Immature natural killer cell (primary cell): ENCODE results near the gene ZKSCAN8. TPM values are rescaled to one million over a fixed set of nuclear protein-coding genes. Genes with fewer than 3 reads are reported as not detected.

ENCODE experiments used
- DNase-seq, 3 donors: peaks; one replicate each; pipeline ENCODE4 v3.0.0; 2022; ENCODE audit warnings: mixed read lengths in 1 of 3
- H3K27ac Mint-ChIP-seq, 6 donors: one replicate each; pipeline ENCODE4 v1.8.0; 2020; ENCODE audit warnings: mixed read lengths in 6 of 6, mild to moderate bottlenecking in 5 of 6, inconsistent platforms in 4 of 6, moderate library complexity in 3 of 6
- H3K27me3 Mint-ChIP-seq, 3 donors: one replicate each; pipeline ENCODE4 v1.8.0; 2020 to 2021; ENCODE audit warnings: low read depth in 3 of 3, mild to moderate bottlenecking in 3 of 3, mixed read lengths in 3 of 3, moderate library complexity in 3 of 3, inconsistent platforms in 1 of 3
- H3K36me3 Mint-ChIP-seq, 3 donors: one replicate each; pipeline ENCODE4 v1.8.0; 2020; ENCODE audit warnings: mixed read lengths in 3 of 3, inconsistent platforms in 2 of 3, mild to moderate bottlenecking in 2 of 3
- H3K4me1 Mint-ChIP-seq, 2 donors: one replicate each; pipeline ENCODE4 v1.8.0; 2020; ENCODE audit warnings: inconsistent platforms in 2 of 2, mild to moderate bottlenecking in 2 of 2, mixed read lengths in 2 of 2, moderate library complexity in 1 of 2
- H3K4me3 Mint-ChIP-seq, 5 donors: one replicate each; pipeline ENCODE4 v1.8.0; 2020; ENCODE audit warnings: mild to moderate bottlenecking in 5 of 5, mixed read lengths in 5 of 5, inconsistent platforms in 3 of 5, moderate library complexity in 3 of 5
- H3K9me3 Mint-ChIP-seq, 6 donors: one replicate each; pipeline ENCODE4 v1.8.0; 2020; ENCODE audit warnings: mild to moderate bottlenecking in 6 of 6, mixed read lengths in 6 of 6, inconsistent platforms in 4 of 6, moderate library complexity in 3 of 6
- polyA plus RNA-seq, 3 donors: library from polyadenylated mRNA; unstranded; fragments of 300-500 nt; fragmentation: Illumina TruSeq; gene quantifications; one replicate each; pipeline ENCODE4 v1.2.3, GENCODE V29; 2021

Gene ZKSCAN8
- polyA plus RNA-seq, 3 donors from 2014 or later = 0.22 to 1.8 (median 0.44) TPM

DNA sequence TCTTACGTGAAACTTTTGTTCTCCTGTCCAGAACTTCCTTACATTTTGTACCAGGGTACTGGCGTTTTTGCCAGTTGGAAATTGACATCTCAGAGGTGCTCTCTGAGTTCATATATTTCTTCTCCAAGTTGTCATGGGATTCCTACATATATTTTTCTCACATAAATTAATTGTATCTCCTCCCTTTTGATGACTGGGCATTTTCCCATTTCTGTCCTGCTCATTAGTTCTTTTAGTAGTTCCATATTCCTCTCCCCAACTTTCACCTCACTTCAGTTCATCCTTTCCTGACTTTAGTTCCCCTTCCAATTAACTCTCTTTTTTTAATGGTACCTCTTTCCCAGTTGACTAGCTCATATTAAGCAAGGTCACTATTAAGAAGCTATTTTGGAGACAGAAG is 10.8 kb downstream of the ZKSCAN8 start:
- no peak for DNase-seq
- Mint-ChIP-seq H3K27ac (no peak overlapping the region), H3K9me3 (no peaks in the 10 kb centered on the region), H3K4me3 (no peak overlapping the region), H3K4me1 (peaks cover 2 to 15% of the 10 kb centered on the region in 2 donors), H3K36me3 (peaks cover 55 to 81% (median 76%) of the 10 kb centered on the region in 3 donors), H3K27me3 (peaks cover 0 to 2% (median 0%) of the 10 kb centered on the region in 3 donors)

DNA sequence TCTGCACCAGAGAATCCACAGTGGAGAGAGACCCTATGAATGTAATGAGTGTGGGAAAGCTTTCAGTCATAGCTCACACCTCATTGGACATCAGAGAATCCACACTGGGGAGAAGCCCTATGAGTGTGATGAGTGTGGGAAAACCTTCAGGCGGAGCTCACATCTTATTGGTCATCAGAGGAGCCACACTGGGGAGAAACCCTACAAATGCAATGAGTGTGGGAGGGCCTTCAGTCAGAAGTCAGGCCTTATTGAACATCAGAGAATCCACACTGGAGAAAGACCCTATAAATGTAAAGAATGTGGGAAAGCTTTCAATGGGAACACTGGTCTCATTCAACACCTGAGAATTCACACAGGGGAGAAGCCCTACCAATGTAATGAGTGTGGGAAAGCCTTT is 11.9 kb downstream of the ZKSCAN8 start:
- no peak overlapping the region for H3K4me3 Mint-ChIP-seq
- H3K4me1 Mint-ChIP-seq = peaks cover 0 to 5% of the 10 kb centered on the region in 2 donors
- DNase-seq = no peak
- H3K9me3 Mint-ChIP-seq = no peaks in the 10 kb centered on the region
- H3K27ac Mint-ChIP-seq = no peak overlapping the region
- no peaks in the 10 kb centered on the region for H3K27me3 Mint-ChIP-seq
- H3K36me3 Mint-ChIP-seq = peaks cover 61 to 81% (median 77%) of the 10 kb centered on the region in 3 donors

DNA sequence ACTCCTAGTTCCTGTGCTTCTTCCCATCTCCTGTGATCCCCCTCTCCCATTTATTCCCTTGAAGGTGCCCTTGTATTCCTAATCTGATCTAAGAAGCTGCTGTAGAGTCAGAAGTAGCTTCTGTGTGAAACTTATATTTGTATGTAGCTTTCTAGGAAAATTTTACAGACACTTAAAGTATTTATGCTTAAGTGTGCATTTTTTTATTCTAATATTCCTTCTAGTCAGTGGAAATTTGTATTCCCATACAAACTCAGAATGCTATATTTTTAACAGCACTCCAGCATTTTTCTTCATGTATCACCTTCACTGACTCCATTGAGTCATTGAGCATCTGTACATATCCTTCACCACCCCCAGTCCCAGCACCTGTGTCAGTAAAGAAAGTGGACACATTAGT is 12.7 kb downstream of the ZKSCAN8 start:
- H3K27me3 Mint-ChIP-seq = no peaks in the 10 kb centered on the region
- H3K36me3 Mint-ChIP-seq = peaks cover 64 to 83% (median 75%) of the 10 kb centered on the region in 3 donors
- peaks cover 0 to 1% of the 10 kb centered on the region in 2 donors for H3K4me1 Mint-ChIP-seq
- DNase-seq = no peak
- no peak overlapping the region for H3K4me3 Mint-ChIP-seq
- no peak overlapping the region for H3K27ac Mint-ChIP-seq
- peaks cover 0 to 1% (median 0%) of the 10 kb centered on the region in 6 donors for H3K9me3 Mint-ChIP-seq

DNA sequence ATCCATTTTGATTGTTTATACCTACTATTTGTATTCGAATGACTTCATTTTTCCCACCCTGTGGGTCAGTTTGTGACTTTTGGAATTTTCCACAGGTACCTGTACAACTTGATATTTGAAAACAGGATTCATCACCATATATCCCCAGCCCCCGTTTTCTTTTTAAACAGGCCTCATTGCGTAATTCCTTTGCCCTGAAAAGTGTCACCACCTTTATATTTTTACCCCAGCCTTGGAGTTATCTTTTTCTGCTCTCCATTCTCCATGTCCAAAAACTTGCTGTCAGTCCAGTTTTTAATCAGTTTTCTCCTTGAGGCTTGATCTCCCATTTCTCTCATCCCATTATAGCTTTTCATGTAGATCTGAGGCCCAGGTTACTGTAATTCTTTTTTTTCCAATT is 16.6 kb downstream of the ZKSCAN8 start:
- H3K36me3 Mint-ChIP-seq = peaks cover 42 to 63% (median 52%) of the 10 kb centered on the region in 3 donors
- peaks cover 15 to 19% of the 10 kb centered on the region in 2 donors for H3K4me1 Mint-ChIP-seq
- no peak for DNase-seq
- H3K9me3 Mint-ChIP-seq = peaks cover 0 to 4% (median 0%) of the 10 kb centered on the region in 6 donors
- no peaks in the 10 kb centered on the region for H3K27me3 Mint-ChIP-seq
- no peak overlapping the region for H3K4me3 Mint-ChIP-seq
- H3K27ac Mint-ChIP-seq = no peak overlapping the region

DNA sequence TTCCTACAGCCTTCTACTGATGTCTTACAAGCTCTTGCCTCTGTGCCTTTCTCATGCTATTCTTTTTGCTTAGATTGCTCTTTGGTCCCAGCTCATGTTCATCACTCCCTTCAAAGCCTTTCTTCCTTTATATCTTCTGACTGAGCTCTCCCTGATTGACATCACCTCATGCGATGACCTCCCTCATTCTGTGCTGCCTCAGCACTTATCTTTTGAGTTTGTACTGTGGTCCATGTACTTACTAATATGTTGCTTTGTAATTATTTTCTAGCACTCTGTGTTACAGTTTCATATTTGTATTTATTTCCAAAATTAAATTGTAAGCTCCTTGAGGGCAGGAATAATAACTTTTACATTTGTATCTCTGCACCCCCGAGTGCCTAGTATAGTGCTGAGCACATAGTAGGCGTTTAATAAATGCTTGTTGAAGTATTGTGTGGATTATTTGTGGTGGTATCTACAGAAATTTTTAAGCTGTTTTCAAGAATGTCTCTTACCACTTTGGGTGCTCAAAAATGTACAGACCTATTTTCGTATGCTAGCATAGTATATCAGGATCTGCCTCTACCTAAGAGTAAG is 17.4 kb downstream of the ZKSCAN8 start:
- peaks cover 15 to 19% of the 10 kb centered on the region in 2 donors for H3K4me1 Mint-ChIP-seq

DNA sequence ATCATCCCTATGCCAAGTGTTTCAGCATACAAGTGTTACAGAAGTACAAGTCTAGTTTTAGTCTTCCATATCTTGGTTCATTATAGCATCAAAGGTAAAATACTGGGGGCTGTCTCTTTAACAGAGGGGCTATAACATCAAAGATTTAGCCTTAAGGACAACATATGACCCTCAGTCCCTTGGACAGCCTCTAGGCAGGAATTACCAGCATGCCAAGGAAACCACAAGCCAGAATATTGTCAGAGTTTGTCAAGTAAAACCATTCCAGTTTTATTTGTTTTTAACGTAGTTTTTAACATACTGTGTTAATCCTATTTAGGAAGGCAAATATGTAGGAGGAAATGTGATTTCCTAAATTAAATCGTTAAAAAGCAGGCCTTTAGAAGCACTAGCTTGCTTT is 18.6 kb downstream of the ZKSCAN8 start:
- DNase-seq = no peak
- Mint-ChIP-seq H3K27me3 (no peaks in the 10 kb centered on the region), H3K36me3 (peaks cover 30 to 46% (median 40%) of the 10 kb centered on the region in 3 donors), H3K27ac (peak overlapping the region in 1 of 6 donors; percentile 37), H3K9me3 (peaks cover 0 to 4% (median 0%) of the 10 kb centered on the region in 6 donors), H3K4me3 (peak overlapping the region in 2 of 5 donors; percentile 3 to 15), H3K4me1 (peaks cover 15 to 19% of the 10 kb centered on the region in 2 donors)

More for the DNA sequence above, 17.4 kb downstream of the ZKSCAN8 start:
- no peak overlapping the region for H3K27ac Mint-ChIP-seq
- no peak for DNase-seq
- peaks cover 0 to 4% (median 0%) of the 10 kb centered on the region in 6 donors for H3K9me3 Mint-ChIP-seq
- H3K4me3 Mint-ChIP-seq = no peak overlapping the region
- no peaks in the 10 kb centered on the region for H3K27me3 Mint-ChIP-seq
- peaks cover 37 to 55% (median 45%) of the 10 kb centered on the region in 3 donors for H3K36me3 Mint-ChIP-seq

DNA sequence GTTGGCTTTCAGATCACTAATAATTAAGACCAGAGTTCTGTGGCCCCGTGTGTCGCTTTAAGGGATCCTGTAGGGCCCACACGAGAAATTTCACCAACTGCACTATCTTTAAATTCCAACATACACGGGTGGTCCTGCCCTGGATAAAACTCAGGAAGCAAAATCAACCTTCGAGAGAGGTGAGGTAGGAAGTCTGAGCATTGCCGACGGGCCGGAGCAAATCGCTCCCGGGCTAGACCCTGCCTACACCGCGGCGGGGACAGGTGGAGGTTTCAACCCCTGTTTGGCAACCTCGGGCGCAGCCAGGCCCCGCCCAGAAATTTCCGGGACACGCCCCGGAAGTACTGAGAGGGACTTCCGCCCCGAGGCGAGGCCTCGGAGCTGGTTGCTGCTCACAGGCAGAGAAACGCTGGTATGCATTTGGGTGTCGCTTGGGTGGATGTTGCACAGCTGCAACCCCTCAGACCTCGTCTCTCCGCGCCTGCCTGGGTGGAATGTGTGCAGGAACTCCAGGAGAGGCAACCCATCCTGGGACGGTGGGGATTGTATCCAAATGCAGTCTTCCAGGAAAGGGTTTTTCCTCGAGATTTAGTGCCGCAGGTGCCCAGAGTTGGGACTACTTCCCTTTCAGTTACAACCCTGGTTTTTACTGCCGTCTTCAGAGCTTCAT is 19.9 kb downstream of the ZKSCAN8 start:
- peaks cover 0 to 4% (median 0%) of the 10 kb centered on the region in 6 donors for H3K9me3 Mint-ChIP-seq
- peaks cover 23 to 41% (median 33%) of the 10 kb centered on the region in 3 donors for H3K36me3 Mint-ChIP-seq
- H3K27me3 Mint-ChIP-seq = no peaks in the 10 kb centered on the region
- peak overlapping the region in 5 of 6 donors; percentile 25 to 55 (median 43) for H3K27ac Mint-ChIP-seq
- peak; percentile 66 to 81 (median 79) for DNase-seq
- peak overlapping the region; percentile 76 to 88 (median 82) for H3K4me3 Mint-ChIP-seq
- peaks cover 15 to 19% of the 10 kb centered on the region in 2 donors for H3K4me1 Mint-ChIP-seq

DNA sequence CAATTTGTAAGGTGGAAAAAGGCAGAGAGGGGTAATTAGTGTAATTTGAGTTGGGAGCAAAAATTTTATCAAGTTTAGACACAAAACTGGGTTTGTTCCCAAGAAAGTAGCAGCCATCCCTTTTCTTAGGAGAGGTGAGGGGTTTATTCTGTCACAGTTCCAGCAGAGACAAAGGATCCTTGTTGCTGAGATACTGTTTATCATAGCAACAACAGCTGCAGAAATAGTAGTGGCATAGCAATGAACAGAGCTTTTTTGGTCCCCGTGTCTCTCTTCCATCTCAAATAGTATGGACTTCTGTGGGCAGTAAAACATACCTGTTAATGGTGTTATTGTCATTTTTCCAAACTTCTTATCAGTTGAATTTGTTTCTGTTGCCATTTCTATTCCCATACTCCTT is 23.9 kb downstream of the ZKSCAN8 start:
- Mint-ChIP-seq H3K9me3 (peaks cover 0 to 4% (median 0%) of the 10 kb centered on the region in 6 donors), H3K4me1 (peaks cover 15 to 19% of the 10 kb centered on the region in 2 donors), H3K27me3 (peaks cover 0 to 2% (median 0%) of the 10 kb centered on the region in 3 donors), H3K4me3 (no peak overlapping the region), H3K27ac (no peak overlapping the region), H3K36me3 (peaks cover 8 to 25% (median 9%) of the 10 kb centered on the region in 3 donors)
- DNase-seq = no peak

DNA sequence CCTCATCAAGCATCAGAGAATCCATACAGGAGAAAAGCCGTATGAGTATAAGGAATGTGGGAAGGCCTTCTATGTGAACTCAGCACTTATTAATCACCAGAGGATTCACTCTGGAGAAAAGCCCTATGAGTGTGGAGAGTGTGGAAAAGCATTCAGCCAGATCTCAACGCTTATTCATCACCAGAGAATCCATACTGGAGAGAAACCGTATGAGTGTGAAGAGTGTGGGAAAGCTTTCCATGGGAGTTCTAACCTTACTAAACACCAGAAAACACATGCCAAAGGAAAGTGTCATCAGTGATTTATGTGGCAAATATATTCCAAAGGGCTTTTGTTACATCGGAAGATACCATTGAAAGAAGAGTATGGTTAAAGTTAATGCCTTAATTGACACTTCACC is 25.4 kb downstream of the ZKSCAN8 start:
- H3K4me3 Mint-ChIP-seq = no peak overlapping the region
- DNase-seq = no peak
- no peak overlapping the region for H3K27ac Mint-ChIP-seq
- peaks cover 8 to 31% (median 9%) of the 10 kb centered on the region in 3 donors for H3K36me3 Mint-ChIP-seq
- H3K9me3 Mint-ChIP-seq = no peaks in the 10 kb centered on the region
- H3K27me3 Mint-ChIP-seq = peaks cover 0 to 4% (median 4%) of the 10 kb centered on the region in 3 donors
- H3K4me1 Mint-ChIP-seq = peaks cover 4 to 6% of the 10 kb centered on the region in 2 donors

DNA sequence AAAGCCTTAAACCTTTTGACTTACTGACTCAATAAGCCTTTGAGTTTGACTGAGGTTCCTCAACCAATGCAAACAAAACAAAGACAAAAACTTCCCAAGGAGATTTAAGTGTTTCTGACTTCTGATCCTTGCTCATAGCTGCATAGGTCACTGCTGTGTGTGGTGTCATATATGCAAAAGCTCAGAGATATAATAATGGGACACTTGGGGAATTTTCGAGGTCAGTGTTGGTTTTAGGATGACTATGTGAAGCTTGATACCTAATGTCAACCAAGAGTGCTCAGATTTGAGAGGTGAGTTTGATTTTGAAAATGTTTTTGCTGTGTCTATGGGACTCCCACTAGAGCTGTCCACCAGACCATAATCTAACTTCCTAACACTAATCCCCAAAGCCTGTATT is 26.2 kb downstream of the ZKSCAN8 start:
- Mint-ChIP-seq H3K4me1 (no peaks in the 10 kb centered on the region), H3K36me3 (peaks cover 4 to 28% (median 8%) of the 10 kb centered on the region in 3 donors), H3K27ac (no peak overlapping the region), H3K9me3 (no peaks in the 10 kb centered on the region), H3K4me3 (no peak overlapping the region), H3K27me3 (peaks cover 0 to 5% (median 4%) of the 10 kb centered on the region in 3 donors)
- no peak for DNase-seq

DNA sequence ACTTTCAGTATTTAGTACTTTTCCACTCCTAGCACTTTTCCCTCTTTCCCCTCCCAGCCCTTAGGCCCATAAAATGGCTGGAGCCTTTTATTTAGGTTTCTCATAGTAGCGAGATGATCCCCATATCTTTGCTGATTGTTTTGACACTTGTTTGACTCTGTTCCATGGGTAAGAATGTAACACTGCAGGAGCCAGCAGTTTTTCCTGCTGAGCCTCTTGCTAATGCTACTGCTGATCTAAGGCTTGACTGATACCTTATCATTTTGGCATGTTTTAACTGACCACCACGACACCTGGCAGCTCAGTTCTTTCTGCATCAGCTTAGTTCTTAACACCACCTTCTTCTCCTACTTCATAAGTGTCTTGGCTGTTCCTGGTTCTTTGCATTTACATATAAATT is 29.6 kb downstream of the ZKSCAN8 start:
- Mint-ChIP-seq H3K36me3 (peaks cover 0 to 24% (median 3%) of the 10 kb centered on the region in 3 donors), H3K27me3 (peaks cover 6 to 12% (median 7%) of the 10 kb centered on the region in 3 donors), H3K9me3 (no peaks in the 10 kb centered on the region), H3K27ac (no peak overlapping the region), H3K4me1 (no peaks in the 10 kb centered on the region), H3K4me3 (no peak overlapping the region)
- DNase-seq = no peak

DNA sequence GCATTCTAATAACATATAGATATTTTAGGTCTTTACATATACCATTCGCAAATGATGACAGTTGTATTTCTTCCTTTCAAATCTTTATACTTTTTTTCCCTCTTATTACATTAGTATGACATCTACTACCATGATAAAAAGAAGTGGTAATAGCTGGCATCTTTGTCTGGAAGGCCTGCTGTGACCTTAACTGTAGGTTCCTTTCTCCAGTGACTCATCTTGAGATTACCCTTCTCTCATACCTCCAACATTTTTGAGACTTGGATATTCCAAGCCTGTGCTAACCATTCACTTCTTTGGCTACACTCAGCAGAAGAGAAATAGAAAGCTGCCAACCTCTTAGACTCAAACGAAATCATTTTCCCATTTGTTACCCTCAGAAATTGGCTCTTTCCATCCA is 30.3 kb downstream of the ZKSCAN8 start:
- peaks cover 0 to 17% (median 3%) of the 10 kb centered on the region in 3 donors for H3K36me3 Mint-ChIP-seq
- peaks cover 0 to 2% (median 0%) of the 10 kb centered on the region in 6 donors for H3K9me3 Mint-ChIP-seq
- H3K27ac Mint-ChIP-seq = no peak overlapping the region
- no peak overlapping the region for H3K4me3 Mint-ChIP-seq
- H3K27me3 Mint-ChIP-seq = peaks cover 6 to 12% (median 7%) of the 10 kb centered on the region in 3 donors
- no peak for DNase-seq
- no peaks in the 10 kb centered on the region for H3K4me1 Mint-ChIP-seq

DNA sequence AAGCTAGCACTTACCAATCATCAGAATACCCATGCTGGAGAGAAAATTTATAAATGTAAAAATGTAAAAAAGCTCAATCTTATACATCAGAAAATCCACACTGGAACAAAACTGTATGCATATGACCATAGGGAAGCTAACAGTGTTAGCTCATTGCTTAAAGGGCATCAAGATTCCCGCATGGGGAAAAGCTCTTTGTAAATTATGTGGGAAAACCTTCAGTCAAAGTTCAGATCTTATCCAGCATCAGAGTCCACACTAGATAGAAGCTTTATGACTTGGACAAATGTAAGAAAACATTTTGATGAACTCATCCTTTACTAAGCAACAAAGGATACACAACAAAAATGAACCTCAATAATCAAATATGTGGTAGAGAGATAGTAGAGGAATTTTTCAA is 34.7 kb downstream of the ZKSCAN8 start:
- no peaks in the 10 kb centered on the region for H3K4me1 Mint-ChIP-seq
- peaks cover 0 to 5% (median 0%) of the 10 kb centered on the region in 6 donors for H3K9me3 Mint-ChIP-seq
- H3K27ac Mint-ChIP-seq = no peak overlapping the region
- peaks cover 4 to 19% (median 15%) of the 10 kb centered on the region in 3 donors for H3K27me3 Mint-ChIP-seq
- no peak overlapping the region for H3K4me3 Mint-ChIP-seq
- no peak for DNase-seq
- H3K36me3 Mint-ChIP-seq = peaks cover 0 to 3% (median 0%) of the 10 kb centered on the region in 3 donors

DNA sequence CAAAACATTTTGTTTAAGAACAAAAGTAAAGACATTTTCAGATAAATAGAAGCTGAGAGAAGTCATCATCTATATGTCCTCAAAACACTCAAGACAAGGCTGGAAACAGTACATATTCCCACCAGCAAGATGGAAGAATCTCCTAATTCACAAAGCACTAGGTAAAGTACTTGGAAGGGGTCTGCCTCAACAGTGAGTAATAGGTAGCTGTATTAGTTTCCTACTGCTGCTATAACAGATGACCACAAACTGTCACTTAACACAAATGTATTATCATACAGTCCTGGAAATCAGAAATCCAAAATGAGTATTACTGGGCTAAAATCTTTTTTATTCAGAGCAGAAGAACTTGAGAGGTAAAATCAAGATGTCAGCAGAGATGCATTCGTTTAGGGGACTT is 40.6 kb downstream of the ZKSCAN8 start:
- Mint-ChIP-seq H3K27ac (no peak overlapping the region), H3K27me3 (peaks cover 0 to 11% (median 9%) of the 10 kb centered on the region in 3 donors), H3K9me3 (peaks cover 1 to 24% (median 6%) of the 10 kb centered on the region in 6 donors), H3K36me3 (no peaks in the 10 kb centered on the region), H3K4me3 (no peak overlapping the region), H3K4me1 (no peaks in the 10 kb centered on the region)
- no peak for DNase-seq
